Natural killer cell treated with Interleukin-12 subunit alpha and Interleukin-12 subunit beta and Interleukin-15 and Interleukin-18, amount 100 ng/mL, for 72 hours (primary cell): ENCODE data around the gene ATF5. TPM values are rescaled to one million over a fixed set of nuclear protein-coding genes. Genes with fewer than 3 reads are reported as not detected.
"Not testable (repeated sequence)": the region's sequence is repeated elsewhere in the genome, so short reads cannot be mapped to it uniquely, and the experiment has no call there.

Experiments used
- ATAC-seq, 2 donors: fragments of 150-1000 bp; cut with Tn5 transposase in 1 of 2; sonication (Bioruptor Pico), chemical (Tn5 transposase) in 1 of 2; 2 replicates each; pipeline ENCODE4 v1.10.0; 2021
- DNase-seq: peaks from one replicate; pipeline ENCODE4 v3.0.0; 2022; ENCODE audit warnings: low spot score
- H3K27ac Mint-ChIP-seq, 2 donors: 1 replicate in 1 of 2; 2 replicates in 1 of 2; pipeline ENCODE4 v1.8.0; 2022; ENCODE audit warnings: mixed read lengths in 2 of 2, mild to moderate bottlenecking in 1 of 2, moderate library complexity in 1 of 2
- H3K27me3 Mint-ChIP-seq, 2 donors: 1 replicate in 1 of 2; 2 replicates in 1 of 2; pipeline ENCODE4 v1.8.0; 2022; ENCODE audit warnings: mixed read lengths in 2 of 2
- H3K36me3 Mint-ChIP-seq: one replicate; pipeline ENCODE4 v1.8.0; 2022; ENCODE audit warnings: mixed read lengths
- H3K4me1 Mint-ChIP-seq, 2 donors: 1 replicate in 1 of 2; 2 replicates in 1 of 2; pipeline ENCODE4 v1.8.0; 2022; ENCODE audit warnings: low read depth in 2 of 2, mixed read lengths in 2 of 2, mild to moderate bottlenecking in 1 of 2
- H3K4me3 Mint-ChIP-seq: one replicate; pipeline ENCODE4 v1.8.0; 2022; ENCODE audit warnings: mixed read lengths
- H3K9me3 Mint-ChIP-seq: 2 replicates; pipeline ENCODE4 v1.8.0; 2022; ENCODE audit warnings: mixed read lengths
- total RNA-seq, 2 donors: library from RNA; stranded (reverse); gene quantifications; one replicate each; pipeline ENCODE4 v1.2.3, GENCODE V29; 2022

The ATF5 gene
- total RNA-seq, 2 donors from 2014 or later, result 12.1 to 12.4 TPM

DNA sequence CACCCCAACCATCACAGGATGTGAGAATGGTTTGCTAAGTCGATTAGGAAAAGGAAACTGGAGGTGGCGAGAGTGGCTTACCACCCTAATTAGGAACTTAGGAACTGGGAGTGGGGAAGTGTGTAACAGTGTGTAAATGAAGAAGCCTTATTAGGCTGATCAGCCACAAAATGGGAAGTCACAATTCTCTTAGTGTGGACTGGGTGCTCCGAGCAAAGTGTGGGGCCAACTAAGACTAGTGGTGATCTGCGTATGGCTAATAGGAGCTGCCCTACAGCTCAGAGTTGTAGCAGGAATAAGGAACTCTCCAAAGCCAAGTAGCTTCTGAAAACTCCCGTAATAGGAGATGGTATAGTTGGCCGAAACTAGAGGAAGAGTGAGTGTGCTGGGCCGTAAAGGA, 24.4 kb downstream of the ATF5 start:
- Mint-ChIP-seq H3K36me3 (no peaks in the 10 kb centered on the region), H3K9me3 (no peaks in the 10 kb centered on the region), H3K4me1 (peaks cover 8 to 9% of the 10 kb centered on the region in 2 donors), H3K27me3 (peaks cover 22 to 23% of the 10 kb centered on the region in 2 donors), H3K27ac (peak overlapping the region in 1 of 2 donors; percentile 30), H3K4me3 (no peak overlapping the region)
- ATAC-seq (no peak), DNase-seq (peak; percentile 12)

DNA sequence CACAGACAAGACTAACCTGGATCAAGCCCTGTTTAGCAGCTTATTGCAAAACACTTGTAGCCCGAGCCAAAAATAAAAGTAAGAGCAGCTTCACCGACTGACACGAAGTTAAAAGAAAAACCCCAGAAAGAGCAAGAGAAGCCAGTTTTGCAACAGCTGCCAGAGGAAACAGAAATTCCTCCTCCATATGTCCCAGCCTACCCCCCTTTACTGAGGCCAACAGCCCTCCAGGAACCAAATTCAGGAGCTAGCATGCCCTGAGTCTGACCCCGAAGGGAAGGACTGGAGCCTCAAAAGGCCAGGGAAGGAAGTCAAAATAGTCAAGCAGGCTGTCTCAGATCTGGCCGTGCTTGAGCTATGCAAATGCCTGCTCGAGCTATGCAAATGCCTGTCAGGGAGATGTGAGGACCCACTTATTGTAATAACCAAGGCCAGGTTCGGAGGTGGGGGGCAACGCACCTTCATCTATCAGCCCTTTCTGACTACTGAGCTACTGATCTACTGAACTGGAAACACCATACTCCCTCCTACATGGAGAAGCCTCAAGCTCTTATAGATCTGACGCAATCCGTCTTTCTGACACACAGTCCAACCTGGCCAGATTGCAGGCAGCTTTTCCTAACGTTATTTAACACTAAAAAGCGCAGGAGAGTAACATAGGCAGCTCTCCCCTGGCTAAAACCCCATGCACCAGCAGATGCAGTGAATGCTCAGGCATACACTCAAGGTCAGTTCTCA, 25.3 kb downstream of the ATF5 start:
- no peak overlapping the region for H3K4me3 Mint-ChIP-seq
- no peak overlapping the region for H3K27ac Mint-ChIP-seq
- H3K4me1 Mint-ChIP-seq, result peaks cover 8 to 9% of the 10 kb centered on the region in 2 donors
- H3K36me3 Mint-ChIP-seq, result no peaks in the 10 kb centered on the region
- peak; percentile 39 for DNase-seq
- no peaks in the 10 kb centered on the region for H3K9me3 Mint-ChIP-seq
- ATAC-seq, result no peak
- peaks cover 22 to 23% of the 10 kb centered on the region in 2 donors for H3K27me3 Mint-ChIP-seq

DNA sequence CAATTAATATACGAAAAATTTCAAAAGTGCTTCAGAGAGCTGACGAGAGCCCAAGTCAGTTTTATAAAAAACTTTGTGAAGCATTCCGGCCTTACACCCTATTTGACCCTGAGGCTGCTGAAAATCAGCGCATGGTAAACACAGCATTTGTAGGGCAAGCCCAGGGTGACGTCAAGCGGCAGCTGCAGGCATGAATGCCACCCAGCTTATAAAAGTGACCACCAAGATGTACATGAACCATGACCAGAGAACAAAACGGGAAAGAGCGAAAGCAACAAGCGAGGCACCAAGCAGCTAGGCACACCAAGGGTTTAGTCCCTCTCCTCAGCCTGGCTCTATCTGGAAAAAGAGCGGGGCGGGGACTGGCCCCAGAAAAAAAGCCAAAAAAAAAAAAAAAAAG, 25.9 kb downstream of the ATF5 start:
- no peaks in the 10 kb centered on the region for H3K36me3 Mint-ChIP-seq
- no peak for ATAC-seq
- H3K27me3 Mint-ChIP-seq, result peaks cover 22 to 23% of the 10 kb centered on the region in 2 donors
- H3K4me1 Mint-ChIP-seq, result peaks cover 8 to 9% of the 10 kb centered on the region in 2 donors
- peak; percentile 8 for DNase-seq
- H3K27ac Mint-ChIP-seq, result no peak overlapping the region
- no peaks in the 10 kb centered on the region for H3K9me3 Mint-ChIP-seq
- H3K4me3 Mint-ChIP-seq, result no peak overlapping the region

DNA sequence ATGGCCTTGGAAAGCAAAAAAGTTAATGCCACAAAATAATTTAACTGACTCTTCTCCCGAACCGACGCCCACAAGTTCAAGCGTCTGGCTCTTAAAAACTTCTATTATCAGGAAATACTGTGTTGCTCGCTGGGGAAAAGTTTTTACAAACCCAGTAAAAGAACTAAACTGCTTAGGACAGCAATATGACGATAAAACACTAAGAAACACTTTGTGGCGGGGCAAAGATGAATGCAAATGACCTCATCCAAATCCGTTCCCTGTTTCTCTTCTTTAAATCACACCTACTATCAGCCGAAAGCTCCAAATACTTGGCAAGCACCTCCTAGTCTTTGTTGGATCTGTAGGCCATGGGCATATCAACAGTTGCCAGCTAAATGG, 27.1 kb downstream of the ATF5 start:
- no peak for ATAC-seq
- H3K9me3 Mint-ChIP-seq, result no peaks in the 10 kb centered on the region

DNA sequence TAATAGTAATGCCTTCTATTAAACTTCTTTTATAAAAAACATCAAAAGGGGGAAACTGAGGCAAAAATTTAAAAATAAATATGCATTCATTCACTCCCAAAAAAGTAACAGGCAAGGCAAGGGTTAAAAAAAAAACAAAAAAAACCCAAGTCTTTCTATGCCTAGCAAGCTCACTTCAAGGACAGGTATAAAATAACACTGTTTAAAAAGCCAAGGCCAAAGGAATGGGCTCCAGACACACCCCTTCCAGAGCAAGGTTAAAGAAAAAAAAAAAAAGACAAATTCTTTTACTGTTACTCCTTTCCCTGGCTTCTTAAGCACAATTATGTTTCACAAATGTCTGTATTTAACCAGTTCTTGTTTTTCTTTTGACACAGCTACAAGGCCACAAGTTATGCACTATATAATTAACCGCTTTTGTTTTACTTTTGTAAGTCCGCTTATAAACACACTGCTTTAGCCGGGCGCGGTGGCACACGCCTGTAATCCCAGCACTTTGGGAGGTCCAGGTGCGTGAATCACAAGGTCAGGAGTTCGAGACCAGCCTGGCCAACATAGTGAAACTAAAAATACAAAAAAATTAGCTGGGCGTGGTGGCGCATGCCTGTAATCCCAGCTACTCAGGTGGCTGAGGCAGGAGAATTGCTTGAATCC, 28.4 kb downstream of the ATF5 start:
- no peak for ATAC-seq
- Mint-ChIP-seq H3K9me3 (no peaks in the 10 kb centered on the region), H3K27ac (no peak overlapping the region), H3K36me3 (no peaks in the 10 kb centered on the region), H3K27me3 (peaks cover 19 to 23% of the 10 kb centered on the region in 2 donors), H3K4me1 (peaks cover 8 to 9% of the 10 kb centered on the region in 2 donors), H3K4me3 (no peak overlapping the region)
- DNase-seq, result peak; percentile 55

More for the DNA sequence above, 27.1 kb downstream of the ATF5 start:
- no peak overlapping the region for H3K27ac Mint-ChIP-seq
- peaks cover 22 to 23% of the 10 kb centered on the region in 2 donors for H3K27me3 Mint-ChIP-seq
- H3K4me3 Mint-ChIP-seq, result no peak overlapping the region
- H3K36me3 Mint-ChIP-seq, result no peaks in the 10 kb centered on the region
- peaks cover 8 to 9% of the 10 kb centered on the region in 2 donors for H3K4me1 Mint-ChIP-seq
- DNase-seq, result peak; percentile 38

DNA sequence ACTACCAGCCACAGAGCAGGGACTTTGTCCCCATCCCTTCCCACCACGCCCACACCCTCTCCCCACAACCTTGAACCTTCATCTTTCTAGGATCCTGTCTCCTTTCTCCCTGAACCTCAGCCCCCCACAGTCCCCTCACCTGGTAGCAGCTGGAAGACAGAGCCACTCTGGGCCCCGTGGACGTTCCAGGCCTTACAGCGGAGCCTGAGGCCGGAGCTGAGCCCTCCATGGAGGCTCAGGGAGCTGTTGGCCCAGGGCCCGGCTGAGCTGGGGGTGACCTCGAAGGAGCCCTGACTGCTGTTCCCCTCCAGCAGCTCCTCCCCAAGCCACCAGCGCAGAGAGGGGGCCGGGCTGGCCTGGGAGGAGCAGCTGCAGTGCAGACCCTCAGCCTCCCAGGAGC, 29.1 kb downstream of the ATF5 start:
- H3K27me3 Mint-ChIP-seq, result peaks cover 16 to 20% of the 10 kb centered on the region in 2 donors
- DNase-seq, result peak; percentile 48
- not testable (repeated sequence) for H3K9me3 Mint-ChIP-seq

DNA sequence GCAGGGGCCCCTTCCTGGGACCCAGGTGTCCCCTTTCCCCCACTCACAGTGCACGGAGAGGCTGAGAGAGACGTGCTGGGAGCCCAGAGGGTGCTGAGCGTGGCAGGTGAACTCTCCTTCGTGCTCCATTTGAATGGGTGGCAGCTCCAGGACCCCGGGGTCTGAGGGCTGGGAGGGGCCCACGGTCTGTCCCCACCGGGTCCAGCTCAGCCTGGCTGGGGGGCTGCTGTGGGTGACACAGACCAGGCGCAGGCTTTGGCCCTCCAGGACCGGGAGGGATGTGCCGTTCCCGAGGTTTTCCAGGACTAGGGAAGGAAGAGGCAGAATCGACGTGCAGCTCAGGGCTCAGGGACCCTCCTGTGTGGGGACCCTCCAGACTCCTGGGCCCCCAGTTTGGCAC, 29.6 kb downstream of the ATF5 start:
- DNase-seq, result peak; percentile 20
- not testable (repeated sequence) for H3K4me3 Mint-ChIP-seq, H3K36me3 Mint-ChIP-seq, H3K4me1 Mint-ChIP-seq, H3K9me3 Mint-ChIP-seq, H3K27ac Mint-ChIP-seq, ATAC-seq
- peaks cover 15 to 20% of the 10 kb centered on the region in 2 donors for H3K27me3 Mint-ChIP-seq

More for the DNA sequence above, 29.1 kb downstream of the ATF5 start:
- not testable (repeated sequence) for H3K27ac Mint-ChIP-seq, H3K36me3 Mint-ChIP-seq, H3K4me1 Mint-ChIP-seq, H3K4me3 Mint-ChIP-seq
- peak in 1 of 2 donors; percentile 20 for ATAC-seq

DNA sequence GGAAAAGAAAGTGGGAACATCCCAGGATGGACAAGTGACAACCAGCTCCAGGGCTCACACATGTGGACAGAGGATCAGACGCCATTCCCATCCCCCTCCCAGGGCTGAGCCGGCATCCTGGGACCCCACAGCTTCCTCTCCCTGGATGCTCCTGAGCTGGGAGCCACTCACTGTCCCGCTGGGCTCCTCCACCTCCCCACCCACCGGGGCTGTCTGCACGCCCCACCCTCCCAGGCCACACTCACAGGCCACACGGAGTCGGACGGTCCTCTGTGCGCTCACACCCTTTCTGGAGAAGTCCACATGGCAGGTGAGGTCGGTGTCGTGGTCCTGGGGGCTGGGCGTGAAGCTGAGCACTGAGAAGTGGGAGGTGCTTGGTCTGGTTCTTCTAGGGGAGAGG, 30.9 kb downstream of the ATF5 start:
- H3K4me3 Mint-ChIP-seq, H3K9me3 Mint-ChIP-seq, H3K36me3 Mint-ChIP-seq, H3K27ac Mint-ChIP-seq, H3K4me1 Mint-ChIP-seq: not testable (repeated sequence)
- H3K27me3 Mint-ChIP-seq, result peaks cover 9 to 15% of the 10 kb centered on the region in 2 donors
- DNase-seq, result peak; percentile 18
- peak in 1 of 2 donors; percentile 34 for ATAC-seq

DNA sequence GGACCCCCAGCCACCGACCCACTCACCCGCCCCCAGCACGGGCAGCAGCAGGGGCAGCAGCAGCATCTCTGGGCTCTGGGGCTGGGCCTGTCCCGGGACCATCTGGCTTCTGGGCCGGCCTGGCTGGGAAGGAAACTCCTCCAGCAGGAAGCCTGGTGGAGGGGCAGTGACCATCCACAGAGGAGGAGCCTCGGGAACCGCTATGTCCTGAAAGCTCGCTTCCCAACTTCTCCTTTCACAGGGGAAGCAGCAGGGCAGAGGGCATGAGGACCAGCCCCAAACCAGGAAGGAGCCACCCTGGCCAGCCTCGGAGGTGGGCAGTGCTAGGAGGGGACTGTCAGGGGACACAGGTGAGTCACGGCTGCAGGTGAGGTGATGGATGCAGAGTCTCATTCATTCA, 32.0 kb downstream of the ATF5 start, which contains the start of gene SIGLEC11:
SIGLEC11 (minus strand) TSS at position 193 of the 400 bp plus-strand sequence; CDS start at position 102, 91 bp downstream.
- H3K9me3 Mint-ChIP-seq, H3K4me1 Mint-ChIP-seq, H3K36me3 Mint-ChIP-seq, H3K27me3 Mint-ChIP-seq, ATAC-seq, DNase-seq, H3K27ac Mint-ChIP-seq, H3K4me3 Mint-ChIP-seq: not testable (repeated sequence)

DNA sequence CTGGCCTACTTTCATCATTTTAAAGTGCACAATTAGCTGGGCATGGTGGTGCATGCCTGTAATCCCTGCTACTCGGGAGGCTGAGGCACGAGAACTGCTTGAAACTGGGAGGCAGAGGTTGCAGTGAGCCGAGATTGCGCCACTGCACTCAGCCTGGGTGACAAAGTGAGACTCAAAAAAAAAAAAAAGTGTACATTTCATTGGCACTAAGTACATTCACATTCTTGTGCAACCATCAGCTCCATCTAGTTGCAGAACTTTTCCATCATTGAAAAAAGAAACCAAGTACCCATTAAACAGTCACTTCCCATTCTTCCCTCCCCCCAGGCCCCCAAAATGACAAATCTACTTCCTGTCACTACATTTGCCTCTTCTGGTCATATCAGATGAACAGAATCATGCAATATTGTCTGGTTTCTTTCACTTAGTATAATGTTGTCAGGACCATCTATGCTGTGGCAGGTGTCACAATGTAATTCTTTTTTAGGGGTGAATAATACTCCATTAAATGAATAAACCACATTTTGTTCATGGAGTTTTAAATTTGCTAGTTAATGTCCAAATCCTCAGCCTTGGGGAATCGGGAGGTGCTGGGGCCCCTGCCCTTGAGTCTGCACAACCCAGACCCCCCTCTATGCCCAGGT, 39.4 kb downstream of the ATF5 start:
- peaks cover 6 to 7% of the 10 kb centered on the region in 2 donors for H3K4me1 Mint-ChIP-seq
- H3K36me3 Mint-ChIP-seq, result no peaks in the 10 kb centered on the region
- no peak overlapping the region for H3K4me3 Mint-ChIP-seq
- ATAC-seq, result no peak
- peaks cover 2 to 4% of the 10 kb centered on the region in 2 donors for H3K27me3 Mint-ChIP-seq
- H3K27ac Mint-ChIP-seq, result no peak overlapping the region
- DNase-seq, result peak; percentile 32
- H3K9me3 Mint-ChIP-seq, result no peaks in the 10 kb centered on the region

DNA sequence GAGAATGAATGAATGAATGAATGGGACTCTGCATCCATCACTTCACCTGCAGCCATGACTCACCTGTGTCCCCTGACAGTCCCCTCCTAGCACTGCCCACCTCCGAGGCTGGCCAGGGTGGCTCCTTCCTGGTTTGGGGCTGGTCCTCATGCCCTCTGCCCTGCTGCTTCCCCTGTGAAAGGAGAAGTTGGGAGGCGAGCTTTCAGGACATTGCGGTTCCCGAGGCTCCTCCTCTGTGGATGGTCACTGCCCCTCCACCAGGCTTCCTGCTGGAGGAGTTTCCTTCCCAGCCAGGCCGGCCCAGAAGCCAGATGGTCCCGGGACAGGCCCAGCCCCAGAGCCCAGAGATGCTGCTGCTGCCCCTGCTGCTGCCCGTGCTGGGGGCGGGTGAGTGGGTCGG, 40.4 kb downstream of the ATF5 start:
- not testable (repeated sequence) for H3K27me3 Mint-ChIP-seq, H3K27ac Mint-ChIP-seq, H3K9me3 Mint-ChIP-seq, H3K36me3 Mint-ChIP-seq, DNase-seq, H3K4me3 Mint-ChIP-seq
- ATAC-seq, result peak in 1 of 2 donors; percentile 4
- H3K4me1 Mint-ChIP-seq, result peaks cover 6 to 11% of the 10 kb centered on the region in 2 donors

DNA sequence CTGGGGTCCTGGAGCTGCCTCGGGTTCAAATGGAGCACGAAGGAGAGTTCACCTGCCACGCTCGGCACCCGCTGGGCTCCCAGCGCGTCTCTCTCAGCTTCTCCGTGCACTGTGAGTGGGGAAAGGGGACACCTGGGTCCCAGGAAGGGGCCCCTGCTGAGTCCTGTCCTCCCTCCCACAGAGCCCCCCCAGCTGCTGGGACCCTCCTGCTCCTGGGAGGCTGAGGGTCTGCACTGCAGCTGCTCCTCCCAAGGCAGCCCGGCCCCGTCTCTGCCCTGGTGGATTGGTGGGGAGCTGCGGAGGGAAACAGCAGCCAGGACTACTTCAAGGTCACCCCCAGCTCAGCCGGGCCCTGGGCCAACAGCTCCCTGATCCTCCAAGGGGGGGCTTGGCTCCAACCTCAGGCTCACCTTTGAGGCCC, 43.0 kb downstream of the ATF5 start:
- Mint-ChIP-seq H3K27me3 (no peaks in the 10 kb centered on the region), H3K27ac (no peak overlapping the region), H3K36me3 (peaks cover 4% of the 10 kb centered on the region), H3K4me3 (no peak overlapping the region), H3K4me1 (peaks cover 0 to 15% of the 10 kb centered on the region in 2 donors), H3K9me3 (no peaks in the 10 kb centered on the region)
- no peak for DNase-seq
- no peak for ATAC-seq

DNA sequence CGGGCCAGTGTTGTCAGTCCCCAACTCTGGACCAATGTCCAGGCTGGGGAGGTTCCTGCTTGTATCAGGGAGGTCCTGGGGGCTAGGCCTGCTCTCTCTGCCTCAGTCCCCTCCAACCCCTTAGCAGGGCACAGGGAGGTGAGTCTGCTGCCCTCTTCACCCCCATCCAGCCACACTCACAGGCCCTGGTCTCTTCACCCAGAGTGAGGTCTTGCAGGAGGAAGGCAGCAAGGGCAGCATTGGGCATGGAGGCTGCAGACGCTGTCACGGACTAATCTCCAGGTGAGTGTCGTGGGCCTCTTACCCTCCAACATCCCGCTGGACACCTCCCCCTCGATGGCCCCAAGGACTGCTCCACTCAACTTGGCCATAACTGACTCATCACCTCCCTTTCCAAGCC, 43.8 kb downstream of the ATF5 start:
- Mint-ChIP-seq H3K27ac (no peak overlapping the region), H3K36me3 (peaks cover 4% of the 10 kb centered on the region), H3K4me3 (no peak overlapping the region), H3K9me3 (no peaks in the 10 kb centered on the region), H3K4me1 (peaks cover 0 to 15% of the 10 kb centered on the region in 2 donors), H3K27me3 (no peaks in the 10 kb centered on the region)
- no peak for ATAC-seq
- DNase-seq, result no peak

DNA sequence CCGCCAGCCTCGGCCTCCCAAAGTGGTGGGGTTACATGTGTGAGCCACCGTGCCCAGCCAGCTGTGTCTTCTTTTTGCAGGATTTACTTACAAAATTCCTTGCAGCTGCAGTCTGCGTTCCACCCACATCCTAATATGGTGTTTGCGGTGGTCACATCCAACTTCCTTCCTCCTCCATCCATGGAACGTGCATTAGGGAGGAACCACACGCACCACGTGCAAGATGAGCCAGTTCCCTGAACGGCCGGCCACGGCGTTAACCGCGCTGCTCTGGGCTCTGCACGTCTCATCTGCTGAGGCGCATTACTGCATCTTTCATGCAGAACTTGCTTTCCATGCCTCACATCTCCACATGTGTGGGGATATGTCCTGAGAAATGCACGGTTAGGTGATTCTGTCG, 45.0 kb downstream of the ATF5 start:
- H3K4me3 Mint-ChIP-seq, result no peak overlapping the region
- no peak overlapping the region for H3K27ac Mint-ChIP-seq
- no peak for ATAC-seq

More for the DNA sequence above, 45.0 kb downstream of the ATF5 start:
- no peaks in the 10 kb centered on the region for H3K27me3 Mint-ChIP-seq
- H3K9me3 Mint-ChIP-seq, result no peaks in the 10 kb centered on the region
- H3K36me3 Mint-ChIP-seq, result peaks cover 4% of the 10 kb centered on the region
- H3K4me1 Mint-ChIP-seq, result peaks cover 0 to 15% of the 10 kb centered on the region in 2 donors
- DNase-seq, result no peak
